H1 (cell line): Measurements from ENCODE around the gene DMWD. TPM values are rescaled to one million over a fixed set of nuclear protein-coding genes. Genes with fewer than 3 reads are reported as not detected.

Source experiments
- ASH2L ChIP-seq: fragments of 200-600, 300-600 bp; sonication (generic); IDR thresholded peaks from one replicate; pipeline ENCODE4 v1.7.1; 2017; ENCODE audit warnings: low read length
- CHD1 ChIP-seq: IDR thresholded peaks from 2 replicates; pipeline ENCODE4 v1.6.1; 2012; ENCODE audit warnings: low read depth, low read length, improper control_type of control experiment
- CHD2 ChIP-seq: IDR thresholded peaks from 2 replicates; pipeline ENCODE4 v1.6.1; 2012; ENCODE audit warnings: low read length, improper control_type of control experiment
- CHD7 ChIP-seq: fragments of 300-600 bp; sonication (generic); IDR thresholded peaks from 2 replicates; pipeline ENCODE4 v1.7.1; 2012; ENCODE audit warnings: low read length, moderate library complexity, mild to moderate bottlenecking, inconsistent platforms; ENCODE audit not compliant: insufficient replicate concordance
- CREB1 ChIP-seq: IDR thresholded peaks from 2 replicates; pipeline ENCODE4 v1.6.1; 2012; ENCODE audit warnings: inconsistent platforms
- KDM1A ChIP-seq: fragments of 200-600, 300-600 bp; sonication (generic); IDR thresholded peaks from 2 replicates; pipeline ENCODE4 v1.7.1; 2016; ENCODE audit warnings: mild to moderate bottlenecking, low read length, borderline replicate concordance
- NANOG ChIP-seq: IDR thresholded peaks from 2 replicates; pipeline ENCODE4 v1.6.1; 2011; ENCODE audit warnings: low read length, low read depth, mild to moderate bottlenecking, inconsistent platforms; ENCODE audit not compliant: insufficient read depth, poor library complexity, severe bottlenecking
- RFX5 ChIP-seq: IDR thresholded peaks from 2 replicates; pipeline ENCODE4 v1.6.1; 2011; ENCODE audit warnings: low read depth, low read length, improper control_type of control experiment, borderline replicate concordance
- SIN3A ChIP-seq, 2 experiments: IDR thresholded peaks in 1 of 2; conservative IDR thresholded peaks in 1 of 2; 2 replicates each; pipeline ENCODE4 v1.6.1; 2011 to 2012; ENCODE audit warnings: low read length in 2 of 2, improper control_type of control experiment in 1 of 2, low read depth in 1 of 2, mild to moderate bottlenecking in 1 of 2
- SIX5 ChIP-seq: IDR thresholded peaks from 2 replicates; pipeline ENCODE4 v1.6.1; 2011; ENCODE audit warnings: mild to moderate bottlenecking, low read depth, low read length
- TAF7 ChIP-seq: optimal IDR thresholded peaks from 2 replicates; pipeline ENCODE3; 2011; ENCODE audit warnings: low read depth, mild to moderate bottlenecking, inconsistent platforms, low read length, moderate library complexity, borderline replicate concordance
- polyA plus RNA-seq, 7 experiments: library from polyadenylated mRNA; depleted of rRNA in 3 of 7; stranded (reverse) in 5 of 7; unstranded in 2 of 7; fragments of >200 nt in 5 of 7; fragments of 200-250 nt in 2 of 7; gene quantifications; 1 replicate in 5 of 7; 2 replicates in 1 of 7; 4 replicates in 1 of 7; pipeline versions ENCODE4 v1.2.1 to v1.2.3, GENCODE V29; 2011 to 2013; ENCODE audit warnings: missing spikeins in 2 of 7, mixed read lengths in 2 of 7
- total RNA-seq: library from RNA; stranded (reverse); fragmentation: NEBNext Ultra II Directional; extraction: Animal tissue kit (Norgen Biotek cat#: 25700); gene quantifications from 2 replicates; pipeline ENCODE4 v1.2.1, GENCODE V29; 2021

Gene DMWD
- total and polyA plus RNA-seq, 2 of the 8 experiments (the other 6 are each of a cell fraction or from before 2014, with no cell fraction given): 13.6 to 41.0 TPM

GRCh38 chr19:45817010-45817724 is 24.5 kb upstream of the DMWD start (continued):
- no peak for TF ChIP-seq CHD7
- no peak for TF ChIP-seq CHD1
- no peak for TF ChIP-seq ASH2L
- TF ChIP-seq CREB1: peak; percentile 23; the same call in 1 of the 2 replicates
- TF ChIP-seq TAF7: peak; percentile 55
- no peak for TF ChIP-seq RFX5
- TF ChIP-seq CHD2: peak; percentile 53; the same call in 1 of the 2 replicates
- peak; percentile 71 to 92; a peak in 2 of 4 replicates for TF ChIP-seq SIN3A (conservative IDR thresholded peaks at IDR 0.05 in 1 of 2, IDR thresholded peaks at IDR 0.05 in 1 of 2; ENCODE audit: low read depth in 1 of 2, low read length in 2 of 2)
- no peak for TF ChIP-seq NANOG
- no peak for TF ChIP-seq KDM1A
- TF ChIP-seq SIX5: no peak
